Thyroid gland (tissue), 4 donors: ENCODE measurements around the gene SMARCA4. TPM values are rescaled to one million over a fixed set of nuclear protein-coding genes. Genes with fewer than 3 reads are reported as not detected.
"Not testable (repeated sequence)": the region's sequence is repeated elsewhere in the genome, so short reads cannot be mapped to it uniquely, and the experiment has no call there.

ENCODE experiments used
- DNase-seq, 2 donors: peaks; one replicate each; pipeline ENCODE4 v3.0.0-alpha.2; 2019
- H3K27ac ChIP-seq, 3 donors: fragments of 200-600 bp; sonication (generic); 1 replicate in 2 of 3; 2 replicates in 1 of 3; pipeline ENCODE4 v1.5.1; 2016 to 2019; ENCODE audit warnings: mild to moderate bottlenecking in 1 of 3, moderate library complexity in 1 of 3
- H3K27me3 ChIP-seq: fragments of 200-600 bp; sonication (generic); one replicate; pipeline ENCODE4 v1.5.1; 2019
- H3K36me3 ChIP-seq, 2 donors: fragments of 200-600 bp; sonication (generic); one replicate each; pipeline ENCODE4 v1.5.1; 2016 to 2019
- H3K4me1 ChIP-seq, 2 donors: fragments of 200-600 bp; sonication (generic); one replicate each; pipeline ENCODE4 v1.5.1; 2017 to 2019
- H3K4me3 ChIP-seq, 3 donors: fragments of 200-600 bp; sonication (generic); replicated peaks in 1 of 3; 1 replicate in 2 of 3; 2 replicates in 1 of 3; pipeline ENCODE4 v1.5.1; 2016; ENCODE audit warnings: mild to moderate bottlenecking in 1 of 3
- H3K9me3 ChIP-seq: fragments of 200-600 bp; sonication (generic); one replicate; pipeline ENCODE4 v1.5.1; 2017
- CTCF ChIP-seq, 6 experiments: fragments of 200-600 bp in 3 of 6; fragments of 450-650 bp in 3 of 6; sonication (generic) in 3 of 6; IDR thresholded peaks; one replicate each; pipeline ENCODE4 v1.5.1; 2016 to 2019; ENCODE audit warnings: antibody characterized with exemption in 6 of 6, mild to moderate bottlenecking in 2 of 6, inconsistent platforms in 1 of 6, moderate library complexity in 1 of 6
- POLR2A ChIP-seq, 2 donors: fragments of 450-650 bp; IDR thresholded peaks; one replicate each; pipeline ENCODE4 v1.6.1; 2017; ENCODE audit warnings: antibody characterized with exemption in 2 of 2, mild to moderate bottlenecking in 2 of 2, moderate library complexity in 1 of 2
- WGBS, 2 donors: methylation state at CpG; one replicate each; pipeline ENCODE4 v1.1.5; 2017; 5-methylcytosine and 5-hydroxymethylcytosine counted together
- intact Hi-C: fragments of 100-400 bp; cut with DNase I; formaldehyde crosslinking; loops from one replicate; pipeline ENCODE4 v1.15.1; 2023
- total RNA-seq, 4 donors: library from RNA; depleted of rRNA; stranded (reverse); fragments of >200 nt; gene quantifications; one replicate each; pipeline ENCODE4 v1.2.3, GENCODE V29; 2016

The SMARCA4 gene
- total RNA-seq, 4 donors from 2014 or later: 49.4 to 108 (median 89.0) TPM

GRCh38 chr19:11098327-11098726, 137.5 kb downstream of the SMARCA4 start:
- TF ChIP-seq POLR2A (IDR thresholded peaks at IDR 0.05): no peak
- no peak for TF ChIP-seq CTCF (IDR thresholded peaks at IDR 0.05)
- Histone ChIP-seq H3K27me3 (no peaks in the 10 kb centered on the region), H3K27ac (no peak overlapping the region), H3K4me1 (peaks cover 27 to 32% of the 10 kb centered on the region in 2 donors), H3K36me3 (peaks cover 0 to 6% of the 10 kb centered on the region in 2 donors), H3K4me3 (no peak overlapping the region), H3K9me3 (no peaks in the 10 kb centered on the region)
- 96 to 100% methylated on average over 2 of the region's 2 CpGs for WGBS, 2 donors
- intact Hi-C loops: no loop called here
- DNase-seq: no peak

GRCh38 chr19:11098861-11099260, 138.0 kb downstream of the SMARCA4 start:
- WGBS, 2 donors: 82 to 97% methylated on average over 3 of the region's 3 CpGs
- Histone ChIP-seq H3K4me1 (peaks cover 27 to 32% of the 10 kb centered on the region in 2 donors), H3K9me3 (no peaks in the 10 kb centered on the region), H3K27ac (no peak overlapping the region), H3K36me3 (peaks cover 0 to 6% of the 10 kb centered on the region in 2 donors), H3K4me3 (no peak overlapping the region), H3K27me3 (no peaks in the 10 kb centered on the region)
- intact Hi-C loops: no loop called here
- TF ChIP-seq CTCF (IDR thresholded peaks at IDR 0.05) (no peak), POLR2A (IDR thresholded peaks at IDR 0.05) (no peak)
- no peak for DNase-seq

GRCh38 chr19:11100049-11100448, 139.2 kb downstream of the SMARCA4 start:
- peaks cover 2 to 9% of the 10 kb centered on the region in 2 donors for H3K36me3 ChIP-seq
- 80 to 84% methylated on average over 12 of the region's 12 CpGs for WGBS, 2 donors

GRCh38 chr19:11101057-11101456, 140.2 kb downstream of the SMARCA4 start:
- Histone ChIP-seq H3K36me3 (peaks cover 6 to 13% of the 10 kb centered on the region in 2 donors), H3K4me1 (peaks cover 12 to 14% of the 10 kb centered on the region in 2 donors), H3K27ac (no peak overlapping the region), H3K9me3 (no peaks in the 10 kb centered on the region), H3K27me3 (no peaks in the 10 kb centered on the region), H3K4me3 (no peak overlapping the region)
- intact Hi-C loops: no loop called here
- DNase-seq: no peak
- 95 to 96% methylated on average over 5 of the region's 5 CpGs for WGBS, 2 donors
- no peak for TF ChIP-seq CTCF (IDR thresholded peaks at IDR 0.05)
- TF ChIP-seq POLR2A (IDR thresholded peaks at IDR 0.05): no peak

More at GRCh38 chr19:11100049-11100448, 139.2 kb downstream of the SMARCA4 start:
- Histone ChIP-seq H3K27me3 (no peaks in the 10 kb centered on the region), H3K9me3 (no peaks in the 10 kb centered on the region), H3K4me3 (no peak overlapping the region), H3K27ac (no peak overlapping the region), H3K4me1 (peaks cover 21 to 24% of the 10 kb centered on the region in 2 donors)
- intact Hi-C loops: no loop called here
- TF ChIP-seq POLR2A (IDR thresholded peaks at IDR 0.05): no peak
- TF ChIP-seq CTCF (IDR thresholded peaks at IDR 0.05): no peak
- DNase-seq: no peak

GRCh38 chr19:11102944-11103343, 142.1 kb downstream of the SMARCA4 start:
- TF ChIP-seq POLR2A (IDR thresholded peaks at IDR 0.05) (no peak), CTCF (IDR thresholded peaks at IDR 0.05) (no peak)
- no peaks in the 10 kb centered on the region for H3K27me3 ChIP-seq
- 94% methylated on average over 14 to 16 of the region's 16 CpGs for WGBS, 2 donors
- no peaks in the 10 kb centered on the region for H3K4me1 ChIP-seq
- DNase-seq: no peak
- intact Hi-C loops: no loop called here
- H3K4me3 ChIP-seq: no peak overlapping the region
- no peak overlapping the region for H3K27ac ChIP-seq
- no peaks in the 10 kb centered on the region for H3K9me3 ChIP-seq
- peaks cover 15 to 31% of the 10 kb centered on the region in 2 donors for H3K36me3 ChIP-seq

DNA sequence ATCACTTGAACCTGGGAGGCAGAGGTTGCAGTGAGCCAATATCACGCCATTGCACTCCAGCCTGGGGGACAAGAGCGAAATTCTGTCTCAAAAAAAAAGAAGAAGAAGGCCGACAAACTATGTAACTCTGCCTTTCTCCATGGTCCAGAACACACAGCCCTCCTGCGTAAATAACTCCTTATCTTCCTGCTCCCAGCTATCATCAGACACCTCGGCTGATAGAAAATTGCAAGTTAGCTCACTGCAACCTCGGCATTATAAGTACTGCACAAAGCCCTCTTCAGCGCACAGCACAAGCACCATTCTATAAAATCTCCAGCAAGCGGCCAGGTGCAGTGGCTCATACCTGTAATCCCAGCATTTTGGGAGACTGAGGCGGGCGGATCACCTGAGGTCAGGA, 142.8 kb downstream of the SMARCA4 start:
- H3K4me1 ChIP-seq, H3K27me3 ChIP-seq, H3K4me3 ChIP-seq, H3K9me3 ChIP-seq, H3K27ac ChIP-seq, intact Hi-C loops, DNase-seq: not testable (repeated sequence)
- H3K36me3 ChIP-seq: peaks cover 20 to 36% of the 10 kb centered on the region in 2 donors
- 89 to 91% methylated on average over 10 of the region's 10 CpGs for WGBS, 2 donors
